Activated T-helper 1 cell treated with anti-CD3 and anti-CD28 coated beads, Interleukin-2, amount 50 U/mL, for 16 hours (primary cell): ENCODE measurements around the gene TMEM132A.
A peak's percentile ranks its signal among the peaks of the same experiment; 100 is the strongest.
"Not testable (repeated sequence)": the region's sequence is repeated elsewhere in the genome, so short reads cannot be mapped to it uniquely, and the experiment has no call there.

Experiments
- DNase-seq, 2 donors: peaks; one replicate each; pipeline ENCODE4 v3.0.0-alpha.2; 2020; ENCODE audit warnings: low read depth in 1 of 2, low spot score in 1 of 2

TMEM132A gene

DNA sequence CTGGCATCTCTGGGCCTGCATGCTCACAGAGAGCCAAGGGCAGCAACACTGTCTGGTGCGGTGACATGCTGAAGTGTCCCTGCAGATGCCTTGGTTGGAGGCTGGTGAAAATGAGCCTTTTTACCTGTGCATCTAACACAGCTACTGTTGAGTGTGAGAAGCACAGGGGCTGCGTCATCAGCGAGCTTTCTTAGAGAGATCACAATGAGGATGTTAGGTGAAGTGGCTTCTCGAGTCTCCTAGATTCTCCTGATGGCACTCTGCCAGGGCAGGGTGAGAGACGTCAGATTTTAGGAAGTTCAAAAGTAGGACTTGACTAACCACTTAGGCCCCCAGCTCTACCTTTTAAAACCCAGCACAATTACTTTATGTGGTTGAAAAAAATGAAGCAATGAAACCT lies 31.3 kb downstream of the TMEM132A start:
- no peak for DNase-seq

DNA sequence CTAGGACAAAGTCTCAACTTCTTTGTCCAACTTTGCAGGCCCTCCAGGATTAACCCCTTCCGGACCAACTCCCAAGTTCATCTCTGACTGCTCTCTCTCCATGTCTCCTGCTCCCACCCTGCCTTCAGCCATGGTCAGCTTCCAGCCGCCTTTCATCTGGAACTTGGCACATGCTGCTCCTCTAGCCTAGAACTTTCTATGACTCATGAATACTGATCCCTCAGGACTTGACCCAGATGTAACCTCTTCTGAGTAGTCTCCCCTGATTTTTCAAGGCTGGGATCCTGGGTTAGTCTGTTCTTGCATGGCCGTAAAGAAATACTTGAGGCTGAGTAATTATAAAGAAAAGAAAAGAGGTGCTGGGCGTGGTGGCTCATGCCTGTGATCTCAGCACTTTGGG lies 32.9 kb downstream of the TMEM132A start:
- no peak for DNase-seq

DNA sequence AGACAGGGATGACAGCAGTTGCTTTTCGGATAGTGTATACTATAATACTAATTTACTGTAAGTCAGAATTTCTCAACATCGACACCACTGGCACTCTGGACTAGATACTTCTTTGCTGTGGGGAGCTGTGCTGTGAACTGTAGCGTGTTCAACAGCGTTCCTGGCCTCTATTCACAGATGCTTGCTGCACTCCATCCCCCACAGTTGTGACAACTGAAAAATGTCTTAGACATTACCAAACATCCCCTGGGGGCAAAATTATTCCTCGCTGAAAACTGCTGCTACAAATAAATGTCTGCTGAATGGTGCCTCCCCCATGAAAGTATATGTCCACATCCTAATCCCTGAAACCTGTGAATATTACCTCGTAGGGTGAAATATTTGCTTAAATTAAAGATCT lies 35.2 kb downstream of the TMEM132A start:
- no peak for DNase-seq

DNA sequence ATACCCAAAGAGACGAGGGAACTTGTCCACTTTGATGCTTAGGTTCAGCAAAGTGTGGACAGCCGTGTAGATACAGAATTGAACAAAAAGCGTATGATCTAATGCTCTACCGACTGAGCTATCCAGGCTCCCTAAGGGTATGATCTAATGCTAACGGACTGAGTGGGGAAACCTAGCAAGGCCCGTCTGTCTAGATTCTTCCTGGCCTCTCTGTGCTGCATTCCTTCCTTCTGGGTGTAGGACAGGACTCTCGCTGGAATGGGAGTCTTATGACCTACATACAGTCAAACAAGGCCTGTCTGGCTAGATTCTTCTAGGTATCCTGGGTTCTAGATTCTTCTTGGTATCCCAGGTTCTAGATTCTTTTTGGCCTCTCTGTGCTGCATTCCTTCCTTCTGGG lies 36.1 kb downstream of the TMEM132A start:
- DNase-seq = no peak

DNA sequence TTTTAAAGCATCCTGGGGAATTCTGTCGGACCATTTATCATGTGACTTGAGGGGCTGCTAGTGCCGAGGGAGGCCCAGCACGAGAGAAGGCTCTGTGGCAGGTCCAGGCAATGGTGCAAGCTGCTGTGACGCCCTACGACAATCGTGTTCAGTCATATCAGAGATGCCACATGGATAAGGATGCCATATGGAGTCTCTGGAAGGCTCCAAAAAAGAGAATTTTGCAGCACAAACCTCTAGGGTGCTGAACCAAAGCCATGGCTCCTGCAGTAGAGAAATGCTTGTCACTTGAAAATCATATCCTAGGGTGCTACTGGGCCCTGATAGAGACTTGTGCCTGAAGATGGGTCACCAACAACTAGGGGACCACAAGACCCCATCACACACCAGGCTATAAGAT lies 40.5 kb downstream of the TMEM132A start:
- DNase-seq = no peak

DNA sequence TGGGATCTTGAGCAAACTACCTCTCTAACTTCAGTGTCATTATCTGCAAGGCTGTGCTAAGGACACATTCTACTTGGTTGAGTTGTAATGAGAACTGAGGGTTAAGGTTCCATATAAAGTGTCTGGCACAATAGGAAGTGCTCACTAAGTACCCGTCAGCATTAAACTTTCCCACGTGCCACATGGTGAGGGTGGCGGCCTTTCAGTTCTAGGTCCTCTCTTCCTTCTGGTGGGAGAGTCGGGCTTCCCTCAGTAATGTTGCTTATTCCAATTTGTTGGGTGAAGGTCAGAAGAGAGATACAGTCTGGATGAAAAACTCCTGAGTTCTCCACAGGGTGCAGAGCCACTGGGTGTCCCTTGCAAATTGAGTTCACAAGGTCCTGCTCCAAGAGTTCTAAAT lies 42.6 kb downstream of the TMEM132A start:
- DNase-seq = no peak

DNA sequence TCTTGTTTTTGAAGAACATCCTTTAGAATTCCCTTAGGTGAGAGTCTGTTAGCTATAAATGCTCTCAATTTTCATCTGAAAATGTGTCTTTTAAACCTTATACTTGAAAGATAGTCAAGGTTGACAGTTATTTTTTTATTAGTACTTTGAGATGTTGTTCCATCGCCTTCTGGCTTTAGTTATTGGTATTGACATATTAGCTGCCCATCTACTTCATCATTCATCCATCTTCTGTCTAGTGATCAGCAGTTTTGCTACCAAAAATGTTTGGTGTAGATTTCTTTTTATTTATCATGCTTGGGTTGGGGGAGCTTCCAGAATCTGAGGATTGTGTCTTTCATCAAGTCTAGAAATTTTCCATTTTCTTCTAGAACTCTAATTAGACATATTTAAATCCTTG lies 44.0 kb downstream of the TMEM132A start:
- DNase-seq = no peak

DNA sequence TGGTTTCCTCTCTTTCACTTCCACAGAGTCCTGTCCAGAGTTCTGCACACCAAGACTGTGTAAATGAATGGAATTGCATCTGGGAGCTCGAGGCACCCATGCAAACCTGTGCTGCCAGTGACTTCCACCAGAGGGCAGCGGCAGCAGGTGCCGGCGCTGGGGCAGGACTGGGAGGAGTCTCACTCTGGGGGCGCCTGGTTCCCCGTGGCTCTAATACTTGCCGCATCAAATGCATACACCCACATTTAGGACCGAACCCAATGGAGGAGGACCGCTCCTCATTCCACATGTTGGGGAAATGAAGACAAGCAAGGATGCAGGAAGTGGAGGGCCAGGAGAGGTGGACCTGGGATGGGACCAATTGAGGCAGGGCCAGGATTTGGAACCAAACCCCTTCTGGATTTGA lies 46.1 kb downstream of the TMEM132A start:
- DNase-seq = peak; percentile 65 to 67

DNA sequence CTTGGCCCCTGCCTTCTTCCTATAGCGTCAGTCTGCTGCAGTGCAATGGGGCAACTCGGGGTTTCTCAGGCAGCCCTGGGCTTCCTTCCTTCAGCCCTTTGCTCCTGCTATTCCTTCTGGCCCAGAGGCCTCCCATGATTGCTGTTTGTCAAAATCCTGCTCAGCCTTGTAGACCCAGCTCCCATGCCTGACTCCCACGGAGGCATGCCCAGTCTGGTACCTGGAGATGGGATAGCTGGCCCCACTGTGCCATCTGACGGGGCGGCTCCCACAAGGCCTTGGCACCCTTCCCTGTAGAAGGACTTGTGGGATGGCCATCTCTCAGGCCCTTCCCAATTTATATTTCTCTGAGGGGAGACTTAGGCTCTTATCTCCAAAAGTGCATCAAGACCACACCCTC lies 46.6 kb downstream of the TMEM132A start:
- no peak for DNase-seq

DNA sequence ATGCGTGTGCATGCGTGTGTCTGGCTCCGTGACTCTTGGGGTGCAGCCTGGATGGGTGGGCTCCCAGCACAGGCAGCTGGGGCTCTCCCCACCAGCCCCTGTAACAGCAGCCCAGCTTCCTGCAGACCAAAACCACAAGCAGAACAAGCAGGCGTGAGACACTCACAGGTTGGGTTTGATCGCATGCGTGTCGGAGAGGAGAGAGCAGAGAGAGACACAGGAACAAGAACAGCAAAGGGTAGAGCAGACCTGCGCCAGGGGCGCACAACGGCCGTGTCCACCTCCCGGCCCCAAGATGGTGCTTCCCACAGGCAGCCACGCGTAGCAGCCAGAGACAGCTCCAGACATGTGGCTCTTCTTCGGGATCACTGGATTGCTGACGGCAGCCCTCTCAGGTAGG lies 47.3 kb downstream of the TMEM132A start, which contains the start of gene CD6:
TSS of gene CD6 (plus strand) at position 161 of the 400 bp plus-strand sequence. CDS start at position 347, 186 bp downstream.
- DNase-seq = peak; percentile 49 to 54

DNA sequence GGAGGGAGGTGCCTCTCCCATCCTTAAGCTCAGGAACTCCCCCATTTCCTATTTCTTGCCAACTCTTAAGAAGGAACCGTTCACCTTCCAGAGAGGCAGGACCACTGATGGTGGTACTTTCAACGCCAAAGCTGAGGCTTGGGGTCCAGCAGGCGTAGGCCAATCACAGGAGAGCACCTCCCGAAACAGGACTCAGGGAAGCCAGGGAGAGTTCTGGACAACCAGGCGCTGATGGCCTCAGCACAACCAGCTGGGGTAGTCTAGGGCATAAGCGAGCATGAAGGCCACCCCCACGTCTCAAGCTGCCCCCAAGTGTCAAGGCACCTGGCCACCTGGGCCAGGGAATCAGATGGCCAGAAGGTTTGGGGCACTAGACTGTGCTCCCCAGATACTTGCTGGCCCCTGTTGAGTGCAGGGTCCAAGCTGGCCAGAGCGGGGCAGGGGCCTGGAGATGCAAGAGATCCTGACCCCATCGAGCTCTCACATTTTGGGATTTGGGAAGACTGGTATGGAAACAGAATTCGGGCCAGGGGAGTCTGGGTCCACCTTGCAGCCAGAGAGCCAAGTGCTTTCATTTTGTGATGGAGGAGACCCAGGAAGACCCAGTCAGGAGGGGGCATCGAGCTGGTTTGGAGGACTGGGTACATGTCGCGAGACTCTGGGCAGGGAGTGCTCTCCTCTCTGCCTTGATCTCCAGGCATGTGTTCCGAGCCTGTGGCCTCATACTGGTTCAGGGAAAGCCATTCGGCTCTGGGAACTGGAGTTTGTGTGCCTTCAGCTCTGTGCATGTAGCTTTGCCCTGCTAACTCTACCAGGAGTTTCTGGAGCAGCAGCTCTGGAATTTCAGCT lies 48.1 kb downstream of the TMEM132A start:
- DNase-seq = no peak

DNA sequence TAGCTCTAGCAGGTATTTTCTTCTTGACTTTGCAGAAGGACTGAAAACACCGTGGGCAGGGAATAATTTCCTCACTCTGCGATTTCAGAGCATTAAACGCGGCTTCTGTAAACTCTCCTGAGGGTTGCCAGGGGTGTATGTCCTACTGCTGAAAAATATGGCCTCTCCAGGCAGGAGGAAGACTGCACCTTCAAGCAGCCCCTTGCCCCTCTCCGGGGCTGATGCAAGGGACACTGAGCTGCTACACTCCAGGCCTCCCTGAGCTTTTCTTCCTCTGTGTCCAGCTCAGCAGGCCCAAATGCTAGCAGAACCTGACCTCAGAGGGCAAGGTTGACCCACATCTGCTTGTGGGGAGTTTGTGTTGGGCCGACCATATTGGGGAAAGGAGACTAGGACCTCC lies 49.4 kb downstream of the TMEM132A start:
- no peak for DNase-seq

DNA sequence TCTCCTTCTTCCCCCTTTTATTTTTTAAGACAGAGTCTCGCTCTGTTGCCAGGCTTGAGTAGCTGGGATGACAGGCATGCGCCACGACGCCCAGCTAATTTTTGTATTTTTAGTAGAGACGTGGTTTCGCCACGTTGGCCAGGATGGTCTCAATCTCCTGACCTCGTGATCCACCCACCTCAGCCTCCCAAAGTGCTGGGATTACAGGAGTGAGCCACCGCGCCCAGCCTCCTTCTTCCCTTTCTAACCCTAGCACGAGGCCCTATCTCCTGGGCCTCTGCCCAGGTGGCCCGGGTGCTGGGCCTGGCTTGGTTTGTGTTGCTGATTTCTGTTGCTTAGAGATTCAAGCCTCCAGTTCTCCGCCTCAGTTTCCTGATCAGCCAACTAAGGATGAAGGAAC lies 50.1 kb downstream of the TMEM132A start:
- not testable (repeated sequence) for DNase-seq

DNA sequence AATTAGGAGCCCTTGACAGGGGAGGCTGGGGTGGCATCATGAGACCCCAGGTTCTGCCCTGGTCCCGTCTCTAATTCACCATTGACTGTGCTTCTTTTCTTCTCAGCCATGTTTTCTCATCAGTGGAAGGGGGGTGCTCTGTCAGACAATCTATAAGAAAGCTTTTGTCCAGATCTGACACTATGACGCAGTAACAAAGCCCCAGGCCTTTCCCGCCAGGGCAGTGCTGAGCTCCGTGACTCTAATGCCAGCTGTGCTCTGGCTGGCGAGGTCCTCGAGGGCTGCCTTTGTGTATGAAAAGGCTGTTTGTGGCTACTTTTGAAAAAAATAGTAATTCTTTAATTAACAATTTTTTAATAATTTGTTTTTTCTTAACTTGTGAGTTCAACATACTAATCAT lies 50.5 kb downstream of the TMEM132A start:
- DNase-seq = no peak

DNA sequence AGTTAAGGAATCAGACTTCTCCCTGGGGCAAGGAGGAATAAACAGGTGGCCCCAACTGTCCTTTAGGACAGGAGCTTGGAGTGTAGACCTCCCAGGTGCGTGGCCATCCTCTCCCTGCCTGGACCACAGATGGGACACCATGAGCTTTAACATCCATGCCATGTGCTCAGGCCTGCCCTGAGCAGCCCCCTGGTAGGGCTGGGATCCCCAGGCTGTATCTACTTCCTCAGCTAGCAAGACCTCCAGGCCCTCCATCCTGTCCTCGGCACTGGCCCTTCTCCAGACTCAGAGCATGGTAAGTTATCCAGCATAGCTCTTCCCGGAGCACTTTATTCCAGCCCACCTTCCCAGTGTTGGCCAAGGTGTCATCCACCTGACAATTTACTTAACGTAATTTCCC lies 53.0 kb downstream of the TMEM132A start:
- DNase-seq = no peak

DNA sequence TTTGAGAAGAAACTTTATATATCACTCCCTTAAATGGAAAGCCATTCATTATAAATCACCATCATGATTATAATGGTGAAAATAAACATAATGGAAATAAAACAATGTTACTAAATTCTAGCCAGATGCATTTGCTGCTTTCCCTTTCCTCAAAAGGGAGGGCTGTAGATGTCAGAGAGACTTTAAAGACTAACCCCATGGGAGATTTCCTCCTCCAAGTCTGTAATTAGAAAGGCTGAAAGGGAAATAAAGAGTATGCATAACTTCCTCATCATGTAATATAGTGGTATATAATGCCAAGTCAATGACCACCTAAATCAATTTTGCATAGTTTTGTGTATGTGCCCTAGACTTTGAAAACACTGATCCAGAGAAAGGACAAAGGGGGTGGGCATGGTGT lies 53.6 kb downstream of the TMEM132A start:
- DNase-seq = no peak

DNA sequence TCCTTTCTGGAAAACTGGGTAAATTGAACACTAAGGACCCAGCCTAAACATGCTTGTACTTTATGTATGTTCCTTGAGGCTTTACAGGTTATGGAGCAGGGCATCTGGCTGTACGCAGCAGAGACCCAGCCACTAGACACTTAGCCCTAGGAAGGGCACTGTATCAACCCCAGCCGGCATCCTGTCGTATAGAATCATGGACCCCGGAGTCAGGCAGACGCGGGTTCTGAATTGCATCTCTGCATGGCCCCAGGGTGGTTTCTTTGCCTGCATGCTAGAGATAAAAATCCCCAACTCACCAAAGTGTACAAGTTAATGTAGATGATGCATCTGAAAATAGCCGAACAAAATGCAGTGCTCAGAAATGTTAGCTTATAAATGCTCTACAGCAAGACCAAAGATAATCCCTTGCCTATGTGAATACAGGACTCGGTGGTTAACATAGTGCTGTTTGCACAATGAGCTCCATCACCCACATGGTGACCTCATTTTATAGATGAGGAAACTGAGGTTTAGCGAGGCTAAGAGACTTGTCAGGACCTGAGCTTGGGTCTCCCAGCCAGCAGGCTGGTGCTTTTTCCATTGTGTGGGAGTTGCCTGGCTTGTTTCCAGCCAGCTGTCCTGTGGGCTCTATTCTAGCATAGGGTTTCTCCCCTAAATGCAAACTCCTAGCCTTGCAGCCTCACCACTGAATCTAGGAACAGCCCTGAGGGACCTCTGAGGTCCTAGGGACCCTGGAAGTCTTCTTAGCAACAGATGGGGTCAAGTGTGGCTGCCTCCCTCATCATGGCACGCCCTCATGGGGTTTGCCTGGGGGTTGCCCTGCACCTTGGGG lies 54.5 kb downstream of the TMEM132A start:
- no peak for DNase-seq

DNA sequence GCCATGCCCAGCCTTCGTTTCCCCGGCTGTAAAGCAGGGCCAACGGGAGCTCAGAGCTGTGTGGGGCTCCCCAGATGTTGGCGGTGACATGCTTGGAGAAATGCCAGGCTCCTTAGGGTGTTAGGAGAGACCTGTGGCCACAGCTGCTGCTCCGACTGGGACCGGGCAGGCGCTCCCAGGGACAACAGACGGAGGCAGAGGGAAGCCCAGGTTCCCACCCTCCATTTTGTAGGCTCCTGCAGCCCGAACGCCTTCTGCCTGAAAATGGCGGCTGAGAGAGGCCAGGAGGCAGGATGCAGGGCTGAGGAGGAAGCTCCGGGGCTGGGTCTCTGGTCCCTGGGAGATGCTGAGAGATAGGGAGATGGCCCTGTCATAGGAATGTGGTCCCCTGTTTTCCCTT lies 57.3 kb downstream of the TMEM132A start:
- no peak for DNase-seq

DNA sequence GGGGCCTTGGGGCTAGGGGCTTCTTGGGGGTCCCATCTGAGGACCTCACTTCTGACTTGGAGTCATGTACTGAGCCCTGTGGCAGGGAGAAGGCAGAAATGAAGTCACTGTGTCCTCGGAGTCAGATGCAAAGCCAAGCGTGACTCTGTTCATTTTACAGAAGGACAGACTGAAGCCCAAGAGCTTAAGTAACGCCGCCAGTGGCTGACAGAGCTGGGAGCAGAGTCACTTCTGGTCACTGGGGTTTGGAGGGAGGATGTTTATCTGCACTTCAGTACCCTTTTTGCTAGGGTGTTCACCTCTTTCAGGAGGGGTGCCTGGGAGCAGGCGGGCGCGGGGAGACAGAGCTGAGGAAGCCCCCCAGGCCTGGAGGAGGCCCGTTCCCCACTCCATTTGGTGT lies 57.9 kb downstream of the TMEM132A start:
- no peak for DNase-seq

DNA sequence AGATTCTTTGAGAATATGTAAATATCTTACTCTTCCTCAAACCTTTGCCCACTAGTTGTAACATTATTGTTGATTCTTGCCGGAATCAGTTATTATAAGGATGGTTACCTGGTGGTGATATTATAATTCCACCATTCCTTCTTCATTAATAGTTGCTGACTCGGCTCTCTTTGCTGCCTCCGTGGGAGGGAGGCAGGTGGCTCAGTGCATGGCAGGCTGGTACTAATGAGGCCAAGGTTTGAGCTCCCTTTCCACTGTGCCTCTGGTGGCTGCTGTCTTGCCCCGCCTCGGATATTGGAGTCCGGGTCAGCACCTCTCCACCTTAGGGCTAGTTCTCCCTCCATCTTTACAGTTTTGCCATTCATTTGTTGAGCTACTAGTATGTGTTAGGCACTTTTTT lies 59.9 kb downstream of the TMEM132A start:
- no peak for DNase-seq

DNA sequence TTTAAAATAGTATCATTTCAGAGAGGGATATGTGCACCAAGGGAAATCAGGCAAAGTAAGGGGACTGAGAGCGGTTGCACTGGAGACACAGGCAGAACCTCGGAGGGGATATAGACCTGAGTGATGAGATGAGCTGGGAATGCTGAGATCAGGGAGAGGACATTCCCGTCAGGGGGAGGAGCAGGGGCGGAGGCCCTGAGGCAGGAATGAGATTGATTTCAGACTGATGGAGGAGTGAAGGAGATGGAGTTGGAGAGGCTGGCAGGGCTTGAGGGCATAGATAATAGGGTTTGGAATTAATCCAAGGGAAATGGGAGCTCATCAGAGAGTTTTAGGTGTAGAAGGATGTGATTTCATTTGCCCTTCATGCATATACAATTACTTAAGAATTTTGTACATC lies 60.4 kb downstream of the TMEM132A start:
- DNase-seq = no peak

DNA sequence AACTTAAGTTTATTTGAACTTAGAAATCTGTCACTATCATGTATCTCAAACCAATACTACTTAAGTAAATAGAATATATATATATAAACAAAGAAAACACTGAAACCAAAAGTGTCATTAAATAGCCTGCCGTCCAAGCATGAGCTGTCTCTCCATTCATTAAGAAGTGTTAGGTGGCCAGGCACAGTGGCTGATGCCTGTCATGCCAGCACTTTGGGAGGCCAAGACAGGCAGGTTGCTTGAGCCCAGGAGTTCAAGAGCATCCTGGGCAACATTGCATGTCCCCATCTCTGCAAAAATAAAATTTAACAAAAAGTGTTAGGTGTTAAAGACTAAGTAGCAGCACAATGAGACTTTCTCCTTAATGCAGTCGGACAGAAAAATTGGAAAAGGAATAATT lies 61.2 kb downstream of the TMEM132A start:
- no peak for DNase-seq
